ENCODE data around the gene ERC2. TPM values are rescaled to one million over a fixed set of nuclear protein-coding genes. Genes with fewer than 3 reads are reported as not detected.

The ERC2 gene
- total and polyA plus RNA-seq, 2 of the 13 experiments (the other 11 are each of a cell fraction or from before 2014, with no cell fraction given): 0.16 to 0.22 TPM

DNA sequence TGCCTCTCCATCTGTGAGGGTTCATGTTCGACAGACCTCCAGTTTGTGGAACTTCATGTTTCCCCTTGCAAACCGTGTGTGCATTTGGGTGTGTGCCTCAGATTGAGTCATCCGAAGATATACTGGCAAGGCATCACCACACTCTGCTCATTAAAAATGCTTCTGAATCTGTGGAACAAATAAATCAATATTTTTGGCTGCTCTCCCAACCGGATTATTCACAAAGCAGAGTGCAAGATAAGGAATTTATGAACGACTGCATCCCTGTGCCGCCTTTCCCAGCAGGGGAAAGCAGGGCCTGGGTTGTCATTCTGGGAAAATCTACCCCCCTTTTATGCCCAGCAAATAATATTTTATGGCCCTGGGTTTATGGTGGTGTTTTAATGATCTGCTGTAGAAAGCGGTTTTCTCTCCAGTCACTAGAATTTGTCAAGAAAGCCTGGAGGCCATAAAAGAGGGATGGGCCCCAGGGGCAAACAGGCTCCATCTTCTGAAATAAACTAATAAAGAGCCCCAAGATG lies 976.9 kb downstream of the ERC2 start:
- POLR2A ChIA-PET: no interaction called here
- TF ChIP-seq NKX3-1 (CRISPR knock-in tag; IDR thresholded peaks at IDR 0.05) (no peak), ZNF75D (CRISPR knock-in tag; IDR thresholded peaks at IDR 0.05; ENCODE audit: borderline replicate concordance) (no peak), AGO2 (optimal IDR thresholded peaks at IDR 0.05; ENCODE audit: low read depth, low read length) (no peak), ZNF607 (CRISPR knock-in tag; IDR thresholded peaks at IDR 0.05; ENCODE audit: borderline replicate concordance) (no peak)
- DNase-seq (ENCODE audit: low spot score): no peak
- Histone ChIP-seq H3K4me2 (ENCODE audit: low read depth, low read length) (no peak overlapping the region), H3K9me3 (ENCODE audit: low read length) (no peaks in the 10 kb centered on the region), H3K9ac (ENCODE audit: insufficient read depth, low read depth, low read length) (no peak overlapping the region), H3K27ac (ENCODE audit: extremely low read length, insufficient read depth, low read length) (no peak overlapping the region), H3K4me3 (replicated peaks in 1 of 3; ENCODE audit: insufficient read depth in 1 of 3, low read depth in 2 of 3, low read length in 3 of 3) (no peak overlapping the region), H4K20me1 (ENCODE audit: insufficient read depth, low read length) (no peaks in the 10 kb centered on the region), H3K36me3 (replicated peaks in 1 of 2; ENCODE audit: control insufficient read depth in 1 of 2, insufficient read depth in 2 of 2, low read length in 2 of 2) (no peaks in the 10 kb centered on the region), H3K27me3 (ENCODE audit: control insufficient read depth in 1 of 2, insufficient read depth in 2 of 2, low read length in 2 of 2) (peaks cover 2 to 19% of the 10 kb centered on the region in 2 experiments; a peak in 3 of 5 replicates), H3K79me2 (ENCODE audit: insufficient read depth, low read length) (no peaks in the 10 kb centered on the region), H2AFZ (ENCODE audit: low read length) (no peak overlapping the region), H3K4me1 (ENCODE audit: insufficient read depth, low read length) (no peaks in the 10 kb centered on the region)
- BruUV-seq (replicated peaks): no TSS peak
- no peak for FAIRE-seq
- CTCF ChIA-PET (ENCODE audit: low intra/inter-chr PET ratio, low total read pairs): no interaction called here
- no peak for ATAC-seq
- in situ Hi-C loops (cut with HindIII; ENCODE audit: extremely low pct_ligation_motif_present, low pct_unique_long_range_greater_than_20kb) (no loop called here), intact Hi-C loops (cut with micrococcal nuclease; ENCODE audit: unreplicated experiment) (no loop called here)
- 46% methylated on average over 7 of the region's 7 CpGs for WGBS (ENCODE audit: low lambda C conversion rate)

DNA sequence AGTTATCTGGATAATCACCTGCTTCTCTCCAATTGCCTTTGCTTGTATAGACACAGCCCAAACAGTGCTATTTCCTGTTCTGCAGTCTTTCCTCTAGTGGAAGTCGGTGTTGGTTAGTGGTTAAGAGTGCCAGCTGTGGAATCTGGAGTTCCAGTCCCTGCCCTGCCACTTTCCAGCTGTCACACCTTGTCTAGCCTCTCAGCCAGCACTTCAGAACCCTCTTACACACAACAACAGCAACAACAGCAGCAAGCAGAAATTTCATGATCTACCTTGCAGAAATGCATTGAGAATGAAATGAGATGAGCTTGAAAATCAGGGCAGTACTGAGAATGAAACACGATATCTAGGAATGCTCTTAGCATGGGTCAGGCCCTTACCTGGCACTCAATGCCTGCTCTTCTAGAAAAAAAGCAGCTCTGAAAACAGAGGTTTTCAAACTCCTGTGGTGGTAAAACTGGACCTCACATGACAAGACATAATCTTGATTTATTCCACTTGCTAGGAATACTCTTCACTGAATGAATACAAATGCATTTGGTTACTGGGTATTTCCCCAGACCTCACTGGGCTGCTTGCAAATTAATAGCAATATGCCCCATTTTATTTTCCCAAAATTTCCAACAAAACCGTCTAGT lies 977.9 kb downstream of the ERC2 start:
- no peaks in the 10 kb centered on the region for H4K20me1 ChIP-seq (ENCODE audit: insufficient read depth, low read length)
- no peak overlapping the region for H2AFZ ChIP-seq (ENCODE audit: low read length)
- no peaks in the 10 kb centered on the region for H3K36me3 ChIP-seq (replicated peaks in 1 of 2; ENCODE audit: control insufficient read depth in 1 of 2, insufficient read depth in 2 of 2, low read length in 2 of 2)
- DNase-seq (ENCODE audit: low spot score) (no peak), FAIRE-seq (no peak), ATAC-seq (no peak)
- H3K4me2 ChIP-seq (ENCODE audit: low read depth, low read length): no peak overlapping the region
- in situ Hi-C loops (cut with HindIII; ENCODE audit: extremely low pct_ligation_motif_present, low pct_unique_long_range_greater_than_20kb): no loop called here
- H3K9ac ChIP-seq (ENCODE audit: insufficient read depth, low read depth, low read length): no peak overlapping the region
- H3K4me3 ChIP-seq (replicated peaks in 1 of 3; ENCODE audit: insufficient read depth in 1 of 3, low read depth in 2 of 3, low read length in 3 of 3): no peak overlapping the region
- H3K79me2 ChIP-seq (ENCODE audit: insufficient read depth, low read length): no peaks in the 10 kb centered on the region
- intact Hi-C loops (cut with micrococcal nuclease; ENCODE audit: unreplicated experiment): no loop called here
- H3K27me3 ChIP-seq (ENCODE audit: control insufficient read depth in 1 of 2, insufficient read depth in 2 of 2, low read length in 2 of 2): peaks cover 4 to 27% of the 10 kb centered on the region in 2 experiments; a peak in 4 of 5 replicates
- H3K9me3 ChIP-seq (ENCODE audit: low read length): no peaks in the 10 kb centered on the region
- BruUV-seq (replicated peaks): no TSS peak
- 42% methylated on average over 3 of the region's 3 CpGs for WGBS (ENCODE audit: low lambda C conversion rate)
- H3K4me1 ChIP-seq (ENCODE audit: insufficient read depth, low read length): peaks cover 3% of the 10 kb centered on the region; the same call in 1 of the 2 replicates
- ChIA-PET POLR2A (no interaction called here), CTCF (ENCODE audit: low intra/inter-chr PET ratio, low total read pairs) (no interaction called here)
- no peak overlapping the region for H3K27ac ChIP-seq (ENCODE audit: extremely low read length, insufficient read depth, low read length)
- no peak for TF ChIP-seq ZNF7 (CRISPR knock-in tag; IDR thresholded peaks at IDR 0.05)
- TF ChIP-seq ZNF772 (CRISPR knock-in tag; IDR thresholded peaks at IDR 0.05): no peak
- TF ChIP-seq ZNF773 (CRISPR knock-in tag; IDR thresholded peaks at IDR 0.05; ENCODE audit: borderline replicate concordance): no peak
- TF ChIP-seq RXRA (CRISPR knock-in tag; IDR thresholded peaks at IDR 0.05): no peak
- no peak for TF ChIP-seq FOXC1 (CRISPR knock-in tag; IDR thresholded peaks at IDR 0.05; ENCODE audit: borderline replicate concordance)
- TF ChIP-seq ZHX2 (IDR thresholded peaks at IDR 0.05; ENCODE audit: low read depth): no peak
- no peak for TF ChIP-seq ZHX2 (CRISPR knock-in tag; IDR thresholded peaks at IDR 0.05; ENCODE audit: borderline replicate concordance)
